HG03432 (cell line): ENCODE results near the gene ASB5.
"Not testable (repeated sequence)": the region's sequence is repeated elsewhere in the genome, so short reads cannot be mapped to it uniquely, and the experiment has no call there.

Source experiments
- ATAC-seq: cut with Tn5 transposase; IDR thresholded peaks from one replicate; pipeline ENCODE4 v1.9.1; 2021; ENCODE audit warnings: mild to moderate bottlenecking, moderate library complexity; ENCODE audit not compliant: unreplicated experiment

The ASB5 gene

GRCh38 chr4:176226736-176227135 is 42.3 kb downstream of the ASB5 start:
- no peak for ATAC-seq

- ATAC-seq, result no peak
Observed at GRCh38 chr4:176223561-176223960, 45.5 kb downstream of the ASB5 start.

GRCh38 chr4:176222149-176222548 is 46.9 kb downstream of the ASB5 start:
- ATAC-seq, result no peak

- no peak for ATAC-seq
Observed at GRCh38 chr4:176217510-176217909, 51.5 kb downstream of the ASB5 start.

GRCh38 chr4:176212351-176212750 is 56.7 kb downstream of the ASB5 start:
- not testable (repeated sequence) for ATAC-seq

GRCh38 chr4:176210579-176211296 is 58.3 kb downstream of the ASB5 start:
- no peak for ATAC-seq

- no peak for ATAC-seq
Observed at GRCh38 chr4:176210101-176210500, 58.9 kb downstream of the ASB5 start.

- ATAC-seq, result no peak
Observed at GRCh38 chr4:176209535-176209934, 59.5 kb downstream of the ASB5 start.

- no peak for ATAC-seq
Observed at GRCh38 chr4:176207839-176208238, 61.2 kb downstream of the ASB5 start.

GRCh38 chr4:176205299-176205698 is 63.7 kb downstream of the ASB5 start:
- no peak for ATAC-seq

- no peak for ATAC-seq
Observed at GRCh38 chr4:176198316-176198903, 70.6 kb downstream of the ASB5 start.

- ATAC-seq, result peak; percentile 98
Observed at GRCh38 chr4:176195184-176195978, 73.6 kb downstream of the ASB5 start, which contains the start of gene SPATA4. TSS of gene SPATA4 (minus strand) at chr4:176195585. CDS start at chr4:176195562, 23 bp downstream.

- ATAC-seq, result no peak
Observed at GRCh38 chr4:176193938-176194337, 75.1 kb downstream of the ASB5 start.

GRCh38 chr4:176193126-176193525 is 75.9 kb downstream of the ASB5 start:
- no peak for ATAC-seq

GRCh38 chr4:176191974-176192373 is 77.0 kb downstream of the ASB5 start:
- ATAC-seq, result no peak

- ATAC-seq, result no peak
Observed at GRCh38 chr4:176189891-176190795, 78.9 kb downstream of the ASB5 start.

- no peak for ATAC-seq
Observed at GRCh38 chr4:176188654-176189053, 80.4 kb downstream of the ASB5 start.

- ATAC-seq, result peak; percentile 69
Observed at GRCh38 chr4:176187624-176188023, 81.4 kb downstream of the ASB5 start.

GRCh38 chr4:176186671-176187395 is 82.2 kb downstream of the ASB5 start:
- ATAC-seq, result no peak

GRCh38 chr4:176186067-176186466 is 83.0 kb downstream of the ASB5 start:
- peak; percentile 63 for ATAC-seq
